Measurements from ENCODE around the gene THPO. TPM values are rescaled to one million over a fixed set of nuclear protein-coding genes. Genes with fewer than 3 reads are reported as not detected.

Gene THPO
- total and polyA plus RNA-seq, 9 of the 15 experiments (the other 6 are each of a cell fraction or from before 2014, with no cell fraction given) = 0.11 to 1.1 (median 0.35) TPM; not detected in 1

GRCh38 chr3:184423561-184423960 lies 45.6 kb upstream of the THPO start:
- TF ChIP-seq ZNF316 (IDR thresholded peaks at IDR 0.05) = peak; percentile 72; the same call in 1 of the 2 replicates
- TF ChIP-seq SAFB2 (IDR thresholded peaks at IDR 0.05; ENCODE audit: borderline replicate concordance, low read depth, low read length, severe bottlenecking) = no peak
- no peak for TF ChIP-seq KLF16 (IDR thresholded peaks at IDR 0.05)
- no peak for TF ChIP-seq POLR2AphosphoS2 (IDR thresholded peaks at IDR 0.05; ENCODE audit: low read length)
- no peak for TF ChIP-seq RAD51 (IDR thresholded peaks at IDR 0.05; ENCODE audit: borderline replicate concordance, low read depth)
- no peak for TF ChIP-seq TBL1XR1 (IDR thresholded peaks at IDR 0.05; ENCODE audit: low read length in 2 of 2)
- TF ChIP-seq ZNF77 (CRISPR knock-in tag; IDR thresholded peaks at IDR 0.05) = no peak
- no peak for TF ChIP-seq FOXP1 (CRISPR knock-in tag; IDR thresholded peaks at IDR 0.05)
- TF ChIP-seq C11orf30 (IDR thresholded peaks at IDR 0.05; ENCODE audit: low read depth) = peak; percentile 66; the same call in 1 of the 2 replicates
- TF ChIP-seq COPS2 (conservative IDR thresholded peaks at IDR 0.05) = no peak
- no peak for TF ChIP-seq ZSCAN32 (CRISPR knock-in tag; IDR thresholded peaks at IDR 0.05)
- TF ChIP-seq CREBBP (IDR thresholded peaks at IDR 0.05; ENCODE audit: low read depth, low read length) = no peak
- peak; percentile 28; the same call in 1 of the 2 replicates for TF ChIP-seq MAFG (tag; conservative IDR thresholded peaks at IDR 0.05)
- peak; percentile 58 for TF ChIP-seq NFE2 (IDR thresholded peaks at IDR 0.05; ENCODE audit: low read depth)
- H3K9ac ChIP-seq (ENCODE audit: insufficient read depth in 1 of 2, low read depth in 2 of 2, low read length in 2 of 2) = no peak overlapping the region
- FAIRE-seq (no peak), DNase-seq (ENCODE audit: extremely low read depth in 1 of 4, low spot score in 3 of 4) (no peak), ATAC-seq (no peak)
- BruUV-seq (replicated peaks) = no TSS peak
- no peak overlapping the region for H2AFZ ChIP-seq (ENCODE audit: low read depth, low read length)
- no peak overlapping the region for H3K4me3 ChIP-seq
- H3K4me1 ChIP-seq (replicated peaks in 1 of 2; ENCODE audit: control insufficient read depth in 2 of 2, insufficient read depth in 2 of 2, low read length in 2 of 2) = no peaks in the 10 kb centered on the region
- CTCF ChIA-PET (ENCODE audit: low intra/inter-chr PET ratio) = no interaction called here
- WGBS (ENCODE audit: insufficient coverage, low coverage, missing lambda C conversion rate) = 0% methylated on average over 3 of the region's 3 CpGs
- in situ Hi-C loops (cut with MboI) (loop anchor here (25.0 kb wide), 1 partner anchor 364 kb away; no protein-coding TSS in a partner anchor), intact Hi-C loops (cut with micrococcal nuclease) (no loop called here)
- POLR2A ChIA-PET = no interaction called here
- H3K27me3 ChIP-seq (ENCODE audit: control insufficient read depth in 2 of 2, insufficient read depth in 2 of 2, low read length in 2 of 2) = peaks cover 6 to 29% of the 10 kb centered on the region in 2 experiments
- H3K9me1 ChIP-seq (ENCODE audit: control insufficient read depth, insufficient read depth, low read length) = no peaks in the 10 kb centered on the region
- no peaks in the 10 kb centered on the region for H3K79me2 ChIP-seq (ENCODE audit: control insufficient read depth, insufficient read depth, low read length)
- no peaks in the 10 kb centered on the region for H4K20me1 ChIP-seq (replicated peaks; ENCODE audit: control insufficient read depth, insufficient read depth, low read length)
- H3K9me3 ChIP-seq (replicated peaks; ENCODE audit: control insufficient read depth, insufficient read depth, low read depth, low read length) = no peaks in the 10 kb centered on the region
- no peak overlapping the region for H3K4me2 ChIP-seq (ENCODE audit: insufficient read depth, low read length)
- no peaks in the 10 kb centered on the region for H3K36me3 ChIP-seq (ENCODE audit: control insufficient read depth, insufficient read depth, low read length)
- H3K27ac ChIP-seq (ENCODE audit: extremely low read depth, low read depth, low read length) = no peak overlapping the region

Data from K562 (cell line).